Stimulated activated effector memory CD8-positive, alpha-beta T cell treated with anti-CD3 and anti-CD28 coated beads, Interleukin-12 subunit alpha, Interleukin-12 subunit beta, amount 100 ng/mL, for 72 hours (primary cell): ENCODE results near the gene CCDC24.
A peak's percentile ranks its signal among the peaks of the same experiment; 100 is the strongest.

Source experiments
- ATAC-seq: fragments of 150-1000 bp; cut with Tn5 transposase; 2 replicates; pipeline ENCODE4 v1.10.0; 2021
- DNase-seq, 2 donors: peaks; one replicate each; pipeline ENCODE4 v3.0.0; 2021 to 2022; ENCODE audit warnings: low spot score in 2 of 2
- H3K27ac Mint-ChIP-seq: one replicate; pipeline ENCODE4 v1.8.0; 2022; ENCODE audit warnings: mild to moderate bottlenecking, mixed read lengths
- H3K36me3 Mint-ChIP-seq: one replicate; pipeline ENCODE4 v1.8.0; 2022; ENCODE audit warnings: mild to moderate bottlenecking, mixed read lengths
- H3K4me1 Mint-ChIP-seq: one replicate; pipeline ENCODE4 v1.8.0; 2022; ENCODE audit warnings: mixed read lengths
- H3K4me3 Mint-ChIP-seq: one replicate; pipeline ENCODE4 v1.8.0; 2022; ENCODE audit warnings: mild to moderate bottlenecking, mixed read lengths
- H3K9me3 Mint-ChIP-seq: one replicate; pipeline ENCODE4 v1.8.0; 2022; ENCODE audit warnings: mixed read lengths

The CCDC24 gene

GRCh38 chr1:43991476-43992231 is at the start of gene CCDC24:
Gene CCDC24 (plus strand): TSS chr1:43991599. CDS start chr1:43991879, 280 bp downstream.
- ATAC-seq, result peak; percentile 88
- Mint-ChIP-seq H3K9me3 (no peaks in the 10 kb centered on the region), H3K4me3 (peak within 1 kb of the TSS; percentile 88)

GRCh38 chr1:43942411-43942810 is 49.0 kb upstream of the CCDC24 start:
- H3K4me1 Mint-ChIP-seq, result peaks cover 35% of the 10 kb centered on the region
- DNase-seq (no peak), ATAC-seq (no peak)
- H3K36me3 Mint-ChIP-seq, result peaks cover 20% of the 10 kb centered on the region
- peak overlapping the region; percentile 36 for H3K27ac Mint-ChIP-seq
- H3K9me3 Mint-ChIP-seq, result no peaks in the 10 kb centered on the region
- no peak overlapping the region for H3K4me3 Mint-ChIP-seq

More at GRCh38 chr1:43991476-43992231, at the start of gene CCDC24:
- DNase-seq, result peak; percentile 65 to 88
- H3K27ac Mint-ChIP-seq, result peak within 1 kb of the TSS; percentile 86
- peaks cover 14% of the 10 kb centered on the region for H3K36me3 Mint-ChIP-seq
- peaks cover 14% of the 10 kb centered on the region for H3K4me1 Mint-ChIP-seq

GRCh38 chr1:43944860-43945259 is 46.5 kb upstream of the CCDC24 start:
- peak overlapping the region; percentile 93 for H3K4me3 Mint-ChIP-seq
- peaks cover 20% of the 10 kb centered on the region for H3K36me3 Mint-ChIP-seq
- peaks cover 49% of the 10 kb centered on the region for H3K4me1 Mint-ChIP-seq
- no peak for DNase-seq
- no peak for ATAC-seq
- peak overlapping the region; percentile 99 for H3K27ac Mint-ChIP-seq
- H3K9me3 Mint-ChIP-seq, result no peaks in the 10 kb centered on the region

- H3K36me3 Mint-ChIP-seq, result peaks cover 20% of the 10 kb centered on the region
- peak overlapping the region; percentile 99 for H3K27ac Mint-ChIP-seq
- H3K9me3 Mint-ChIP-seq, result no peaks in the 10 kb centered on the region
- H3K4me3 Mint-ChIP-seq, result peak overlapping the region; percentile 93
- no peak for ATAC-seq
- H3K4me1 Mint-ChIP-seq, result peaks cover 57% of the 10 kb centered on the region
- no peak for DNase-seq
Measured at GRCh38 chr1:43945674-43946235, 45.6 kb upstream of the CCDC24 start.

- H3K36me3 Mint-ChIP-seq, result peaks cover 20% of the 10 kb centered on the region
- H3K4me1 Mint-ChIP-seq, result peaks cover 64% of the 10 kb centered on the region
- peak; percentile 97 for ATAC-seq
- H3K27ac Mint-ChIP-seq, result peak within 1 kb of the TSS; percentile 99
- peak within 1 kb of the TSS; percentile 93 for H3K4me3 Mint-ChIP-seq
- no peaks in the 10 kb centered on the region for H3K9me3 Mint-ChIP-seq
- DNase-seq, result peak; percentile 98 to 99
Measured at GRCh38 chr1:43946236-43947060, 45.0 kb upstream of the CCDC24 start, which contains the start of gene IPO13. Gene IPO13 (plus strand): TSS chr1:43946950. CDS start chr1:43947601, 651 bp downstream.

- peak overlapping the region; percentile 99 for H3K27ac Mint-ChIP-seq
- DNase-seq, result no peak
- peak overlapping the region; percentile 93 for H3K4me3 Mint-ChIP-seq
- no peak for ATAC-seq
- peaks cover 20% of the 10 kb centered on the region for H3K36me3 Mint-ChIP-seq
- H3K4me1 Mint-ChIP-seq, result peaks cover 66% of the 10 kb centered on the region
- H3K9me3 Mint-ChIP-seq, result no peaks in the 10 kb centered on the region
Measured at GRCh38 chr1:43947061-43947873, 44.1 kb upstream of the CCDC24 start.

GRCh38 chr1:43947874-43948437 is 43.4 kb upstream of the CCDC24 start:
- DNase-seq (no peak), ATAC-seq (no peak)
- H3K36me3 Mint-ChIP-seq, result peaks cover 20% of the 10 kb centered on the region
- H3K4me1 Mint-ChIP-seq, result peaks cover 60% of the 10 kb centered on the region
- peak overlapping the region; percentile 99 for H3K27ac Mint-ChIP-seq
- no peaks in the 10 kb centered on the region for H3K9me3 Mint-ChIP-seq
- H3K4me3 Mint-ChIP-seq, result peak overlapping the region; percentile 93

- Mint-ChIP-seq H3K36me3 (peaks cover 11% of the 10 kb centered on the region), H3K27ac (no peak overlapping the region), H3K9me3 (no peaks in the 10 kb centered on the region), H3K4me3 (no peak overlapping the region), H3K4me1 (peaks cover 53% of the 10 kb centered on the region)
- no peak for ATAC-seq
- no peak for DNase-seq
Measured at GRCh38 chr1:43949678-43950077, 41.7 kb upstream of the CCDC24 start.

- peak overlapping the region; percentile 29 for H3K27ac Mint-ChIP-seq
- no peak for ATAC-seq
- no peak for DNase-seq
- peaks cover 2% of the 10 kb centered on the region for H3K36me3 Mint-ChIP-seq
- H3K4me1 Mint-ChIP-seq, result peaks cover 37% of the 10 kb centered on the region
- no peak overlapping the region for H3K4me3 Mint-ChIP-seq
- no peaks in the 10 kb centered on the region for H3K9me3 Mint-ChIP-seq
Measured at GRCh38 chr1:43951021-43951985, 40.1 kb upstream of the CCDC24 start.

- Mint-ChIP-seq H3K27ac (no peak overlapping the region), H3K9me3 (no peaks in the 10 kb centered on the region), H3K36me3 (peaks cover 9% of the 10 kb centered on the region), H3K4me1 (peaks cover 27% of the 10 kb centered on the region), H3K4me3 (no peak overlapping the region)
- no peak for DNase-seq
- ATAC-seq, result no peak
Measured at GRCh38 chr1:43952731-43953346, 38.6 kb upstream of the CCDC24 start.

GRCh38 chr1:43953361-43953760 is 38.0 kb upstream of the CCDC24 start:
- H3K4me3 Mint-ChIP-seq, result no peak overlapping the region
- H3K4me1 Mint-ChIP-seq, result peaks cover 22% of the 10 kb centered on the region
- no peak for ATAC-seq

GRCh38 chr1:43954036-43954435 is 37.4 kb upstream of the CCDC24 start:
- Mint-ChIP-seq H3K4me1 (peaks cover 16% of the 10 kb centered on the region), H3K36me3 (peaks cover 11% of the 10 kb centered on the region), H3K27ac (peak overlapping the region; percentile 5), H3K4me3 (no peak overlapping the region), H3K9me3 (no peaks in the 10 kb centered on the region)
- no peak for ATAC-seq
- no peak for DNase-seq

More at GRCh38 chr1:43953361-43953760, 38.0 kb upstream of the CCDC24 start:
- peaks cover 11% of the 10 kb centered on the region for H3K36me3 Mint-ChIP-seq
- DNase-seq, result no peak
- no peak overlapping the region for H3K27ac Mint-ChIP-seq
- no peaks in the 10 kb centered on the region for H3K9me3 Mint-ChIP-seq

GRCh38 chr1:43956234-43956633 is 35.2 kb upstream of the CCDC24 start:
- no peak for DNase-seq
- H3K4me3 Mint-ChIP-seq, result no peak overlapping the region
- H3K9me3 Mint-ChIP-seq, result no peaks in the 10 kb centered on the region
- no peak overlapping the region for H3K27ac Mint-ChIP-seq
- ATAC-seq, result no peak
- peaks cover 11% of the 10 kb centered on the region for H3K36me3 Mint-ChIP-seq
- H3K4me1 Mint-ChIP-seq, result peaks cover 3% of the 10 kb centered on the region
